Islet of Langerhans (tissue), 1 donor: ENCODE results near the gene MYOT.
"Not testable (repeated sequence)": the region's sequence is repeated elsewhere in the genome, so short reads cannot be mapped to it uniquely, and the experiment has no call there.

Source experiments
- FAIRE-seq: peaks from one replicate; lab custom pipeline; 2011; peaks lifted over from hg19 to GRCh38; lab: Jason Lieb, UNC

Gene MYOT

GRCh38 chr5:137856201-137856600, 11.5 kb upstream of the MYOT start:
- FAIRE-seq = no peak

GRCh38 chr5:137856916-137857862, 10.5 kb upstream of the MYOT start:
- no peak for FAIRE-seq

- no peak for FAIRE-seq
Measured at GRCh38 chr5:137858223-137858916, 9.3 kb upstream of the MYOT start.

GRCh38 chr5:137858954-137859353, 8.7 kb upstream of the MYOT start:
- FAIRE-seq = no peak

- FAIRE-seq = no peak
Measured at GRCh38 chr5:137862251-137862650, 5.4 kb upstream of the MYOT start.

GRCh38 chr5:137863653-137864052, 4.0 kb upstream of the MYOT start:
- not testable (repeated sequence) for FAIRE-seq

- FAIRE-seq = no peak
Measured at GRCh38 chr5:137866541-137867388, 895 bp upstream of the MYOT start.

- FAIRE-seq = no peak
Measured at GRCh38 chr5:137870647-137871339, 3.1 kb downstream of the MYOT start.

GRCh38 chr5:137871571-137871970, 3.9 kb downstream of the MYOT start:
- no peak for FAIRE-seq

- no peak for FAIRE-seq
Measured at GRCh38 chr5:137872466-137872865, 4.8 kb downstream of the MYOT start.

GRCh38 chr5:137876101-137876500, 8.4 kb downstream of the MYOT start:
- FAIRE-seq = no peak

GRCh38 chr5:137880313-137880712, 12.7 kb downstream of the MYOT start:
- no peak for FAIRE-seq

- FAIRE-seq = no peak
Measured at GRCh38 chr5:137887831-137888230, 20.2 kb downstream of the MYOT start.

GRCh38 chr5:137888466-137888862, 20.8 kb downstream of the MYOT start:
- FAIRE-seq = no peak

- FAIRE-seq = no peak
Measured at GRCh38 chr5:137888863-137889759, 21.5 kb downstream of the MYOT start, which contains the start of gene PKD2L2. PKD2L2 (plus strand) TSS chr5:137889457; CDS start chr5:137889492, 35 bp downstream.

GRCh38 chr5:137890845-137891244, 23.2 kb downstream of the MYOT start:
- peak; percentile 30 for FAIRE-seq

GRCh38 chr5:137891849-137892248, 24.2 kb downstream of the MYOT start:
- FAIRE-seq = no peak

- FAIRE-seq = no peak
Measured at GRCh38 chr5:137894586-137894985, 26.9 kb downstream of the MYOT start.

GRCh38 chr5:137896560-137896959, 28.9 kb downstream of the MYOT start:
- FAIRE-seq = no peak

GRCh38 chr5:137899493-137899892, 31.8 kb downstream of the MYOT start:
- no peak for FAIRE-seq
